Fibroblast of lung (primary cell): ENCODE measurements around the gene ASF1A. TPM values are rescaled to one million over a fixed set of nuclear protein-coding genes. Genes with fewer than 3 reads are reported as not detected.

Experiments used
- DNase-seq, 2 donors: peaks; one replicate each; pipeline versions ENCODE4 v3.0.0 to v3.0.0-alpha.2; 2010; ENCODE audit warnings: low read depth in 2 of 2
- H2AFZ ChIP-seq: 2 replicates; pipeline ENCODE4 v1.5.1; 2012; ENCODE audit warnings: low read length, control low read depth, inconsistent platforms
- H3K27ac ChIP-seq: 2 replicates; pipeline ENCODE4 v1.5.1; 2011; ENCODE audit warnings: low read length, control low read depth; ENCODE audit not compliant: insufficient read depth
- H3K27me3 ChIP-seq: 2 replicates; pipeline ENCODE4 v1.5.1; 2011; ENCODE audit warnings: mild to moderate bottlenecking, low read length; ENCODE audit not compliant: control insufficient read depth, insufficient read depth
- H3K36me3 ChIP-seq: 2 replicates; pipeline ENCODE4 v1.5.1; 2011; ENCODE audit warnings: low read length; ENCODE audit not compliant: control insufficient read depth, insufficient read depth
- H3K4me1 ChIP-seq: 2 replicates; pipeline ENCODE4 v1.5.1; 2011; ENCODE audit warnings: low read length; ENCODE audit not compliant: control insufficient read depth, insufficient read depth; ENCODE audit errors: extremely low read depth
- H3K4me2 ChIP-seq: 2 replicates; pipeline ENCODE4 v1.5.1; 2011; ENCODE audit warnings: low read length, control low read depth; ENCODE audit not compliant: insufficient read depth; ENCODE audit errors: extremely low read depth
- H3K4me3 ChIP-seq, 4 experiments: fragments of 200-600 bp in 1 of 4; sonication (generic) in 1 of 4; replicated peaks in 1 of 4; 2 replicates each; pipeline ENCODE4 v1.5.1; 2011 to 2016; ENCODE audit warnings: low read length in 4 of 4, low read depth in 3 of 4, mild to moderate bottlenecking in 3 of 4, control low read depth in 2 of 4, inconsistent platforms in 1 of 4, mixed read lengths in 1 of 4; ENCODE audit not compliant: insufficient read depth in 1 of 4; ENCODE audit errors: control extremely low read depth in 1 of 4
- H3K79me2 ChIP-seq: 2 replicates; pipeline ENCODE4 v1.5.1; 2012; ENCODE audit warnings: mild to moderate bottlenecking, low read length, inconsistent platforms; ENCODE audit not compliant: control insufficient read depth, insufficient read depth
- H3K9ac ChIP-seq: 2 replicates; pipeline ENCODE4 v1.5.1; 2011; ENCODE audit warnings: mild to moderate bottlenecking, low read length, control low read depth; ENCODE audit not compliant: insufficient read depth
- H3K9me3 ChIP-seq: 2 replicates; pipeline ENCODE4 v1.5.1; 2012; ENCODE audit warnings: low read depth, low read length; ENCODE audit not compliant: control insufficient read depth, insufficient read depth
- H4K20me1 ChIP-seq: 2 replicates; pipeline ENCODE4 v1.5.1; 2011; ENCODE audit warnings: low read length; ENCODE audit not compliant: control insufficient read depth, insufficient read depth; ENCODE audit errors: extremely low read depth
- EZH2 ChIP-seq: IDR thresholded peaks from 2 replicates; pipeline ENCODE4 v1.5.1; 2012; ENCODE audit warnings: low read length, control low read depth, mild to moderate bottlenecking; ENCODE audit errors: missing control alignments
- polyA plus RNA-seq, 2 donors: library from polyadenylated mRNA; depleted of rRNA in 1 of 2; stranded (reverse) in 1 of 2; unstranded in 1 of 2; fragments of >200 nt; gene quantifications; 2 replicates each; pipeline ENCODE4 v1.2.1, GENCODE V29; 2011 to 2012; ENCODE audit warnings: missing spikeins in 1 of 2
- total RNA-seq: library from RNA; depleted of rRNA; stranded (reverse); fragments of >200 nt; gene quantifications from 2 replicates; pipeline ENCODE4 v1.2.1, GENCODE V29; 2014
- TF ChIP-seq, protein P1 (sequence below), 2 donors: IDR thresholded peaks in 1 of 2; conservative IDR thresholded peaks in 1 of 2; 1 replicate in 1 of 2; 2 replicates in 1 of 2; pipeline ENCODE4 v1.5.1; 2011 to 2012; ENCODE audit warnings: low read length in 2 of 2, control low read depth in 1 of 2, inconsistent platforms in 1 of 2, low read depth in 1 of 2, mild to moderate bottlenecking in 1 of 2

The ASF1A gene
- total and polyA plus RNA-seq, 2 donors (not counting 1 experiment from before 2014, with no cell fraction given): 16.5 to 20.3 TPM

DNA sequence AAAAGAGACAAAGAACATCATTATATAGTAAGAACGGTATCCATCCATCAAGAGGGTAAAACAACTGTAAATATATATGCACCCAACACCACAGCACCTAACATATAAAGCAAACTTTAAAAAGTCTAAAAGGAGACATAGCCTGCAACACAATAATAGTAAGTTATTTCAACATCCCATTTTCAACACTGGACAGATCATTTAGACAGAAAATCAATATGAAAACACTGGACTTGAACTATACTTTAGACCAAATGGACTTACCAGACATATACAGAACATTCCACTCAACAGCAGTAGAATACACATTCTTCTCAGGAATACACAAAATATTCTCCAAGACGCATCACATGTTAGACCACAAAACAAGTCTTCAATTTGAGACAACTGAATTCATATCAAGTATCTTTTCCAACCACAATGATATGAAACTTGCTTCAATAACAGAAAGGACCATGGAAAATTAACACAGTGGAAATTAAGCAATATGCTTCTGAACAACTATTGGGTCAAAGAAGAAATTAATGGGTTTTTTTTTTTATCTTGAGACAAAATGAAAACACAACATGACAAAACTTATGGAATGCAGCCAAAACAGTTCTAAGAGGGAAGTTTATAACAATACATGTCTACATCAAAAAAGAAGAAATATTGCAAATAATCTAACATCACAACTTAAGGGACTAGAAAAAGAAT lies 23.9 kb upstream of the ASF1A start:
- DNase-seq: peak; percentile 46 to 65
- H3K36me3 ChIP-seq: no peaks in the 10 kb centered on the region

DNA sequence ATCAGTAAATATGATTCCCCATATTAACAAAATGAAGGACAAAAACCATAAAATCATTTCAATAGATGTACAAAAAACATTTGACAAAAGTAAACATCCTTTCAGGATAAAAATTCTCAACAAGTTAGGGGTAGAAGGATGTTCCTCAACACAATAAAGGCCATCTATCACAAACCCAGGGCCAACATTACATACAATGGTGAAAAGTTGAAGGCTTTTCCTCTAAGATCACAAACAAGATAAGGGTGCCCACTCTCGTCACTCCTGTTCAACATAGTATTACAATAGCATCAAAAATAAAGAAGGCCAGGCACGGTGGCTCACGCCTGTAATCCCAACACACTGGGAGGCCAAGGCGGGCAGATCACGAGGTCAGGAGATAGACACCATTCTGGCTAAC lies 22.6 kb upstream of the ASF1A start:
- no peak for TF ChIP-seq EZH2
- TF ChIP-seq, protein P1, sequence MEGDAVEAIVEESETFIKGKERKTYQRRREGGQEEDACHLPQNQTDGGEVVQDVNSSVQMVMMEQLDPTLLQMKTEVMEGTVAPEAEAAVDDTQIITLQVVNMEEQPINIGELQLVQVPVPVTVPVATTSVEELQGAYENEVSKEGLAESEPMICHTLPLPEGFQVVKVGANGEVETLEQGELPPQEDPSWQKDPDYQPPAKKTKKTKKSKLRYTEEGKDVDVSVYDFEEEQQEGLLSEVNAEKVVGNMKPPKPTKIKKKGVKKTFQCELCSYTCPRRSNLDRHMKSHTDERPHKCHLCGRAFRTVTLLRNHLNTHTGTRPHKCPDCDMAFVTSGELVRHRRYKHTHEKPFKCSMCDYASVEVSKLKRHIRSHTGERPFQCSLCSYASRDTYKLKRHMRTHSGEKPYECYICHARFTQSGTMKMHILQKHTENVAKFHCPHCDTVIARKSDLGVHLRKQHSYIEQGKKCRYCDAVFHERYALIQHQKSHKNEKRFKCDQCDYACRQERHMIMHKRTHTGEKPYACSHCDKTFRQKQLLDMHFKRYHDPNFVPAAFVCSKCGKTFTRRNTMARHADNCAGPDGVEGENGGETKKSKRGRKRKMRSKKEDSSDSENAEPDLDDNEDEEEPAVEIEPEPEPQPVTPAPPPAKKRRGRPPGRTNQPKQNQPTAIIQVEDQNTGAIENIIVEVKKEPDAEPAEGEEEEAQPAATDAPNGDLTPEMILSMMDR (conservative IDR thresholded peaks at IDR 0.05 in 1 of 2, IDR thresholded peaks at IDR 0.05 in 1 of 2; ENCODE audit: low read depth in 1 of 2, low read length in 2 of 2): no peak
- Histone ChIP-seq H3K27me3 (no peaks in the 10 kb centered on the region), H3K4me2 (no peak overlapping the region), H2AFZ (no peak overlapping the region), H3K9ac (no peak overlapping the region), H3K79me2 (no peaks in the 10 kb centered on the region), H3K9me3 (no peaks in the 10 kb centered on the region), H4K20me1 (no peaks in the 10 kb centered on the region), H3K36me3 (no peaks in the 10 kb centered on the region), H3K4me1 (no peaks in the 10 kb centered on the region), H3K27ac (no peak overlapping the region), H3K4me3 (no peak overlapping the region)
- DNase-seq: no peak

More for the DNA sequence above, 23.9 kb upstream of the ASF1A start:
- Histone ChIP-seq H3K4me1 (no peaks in the 10 kb centered on the region), H3K9me3 (no peaks in the 10 kb centered on the region), H3K27ac (no peak overlapping the region), H3K4me2 (no peak overlapping the region), H3K27me3 (no peaks in the 10 kb centered on the region), H3K4me3 (no peak overlapping the region), H3K9ac (no peak overlapping the region), H2AFZ (no peak overlapping the region), H3K79me2 (no peaks in the 10 kb centered on the region), H4K20me1 (no peaks in the 10 kb centered on the region)
- no peak for TF ChIP-seq EZH2
- TF ChIP-seq, protein P1 (conservative IDR thresholded peaks at IDR 0.05 in 1 of 2, IDR thresholded peaks at IDR 0.05 in 1 of 2; ENCODE audit: low read depth in 1 of 2, low read length in 2 of 2): no peak

DNA sequence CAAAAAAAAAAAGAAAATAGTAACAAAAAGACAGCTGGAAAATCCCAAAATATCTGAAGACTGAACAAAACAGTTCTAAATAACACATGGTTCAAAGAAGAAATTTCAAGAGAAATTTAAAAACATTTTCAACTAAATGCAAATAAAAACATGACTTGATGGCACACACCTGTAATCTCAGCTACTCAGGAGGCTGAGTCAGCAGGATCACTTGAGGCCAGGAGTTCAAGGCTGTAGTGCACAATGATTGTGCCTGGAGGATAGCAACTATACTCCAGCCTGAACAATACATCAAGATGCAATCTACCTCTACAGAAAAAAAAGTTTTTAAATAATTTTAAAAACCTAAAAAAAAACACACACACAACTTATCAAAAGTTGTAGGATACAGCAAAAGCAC lies 21.6 kb upstream of the ASF1A start:
- Histone ChIP-seq H3K36me3 (no peaks in the 10 kb centered on the region), H3K79me2 (no peaks in the 10 kb centered on the region), H3K9me3 (no peaks in the 10 kb centered on the region), H3K9ac (no peak overlapping the region), H2AFZ (no peak overlapping the region), H3K27ac (no peak overlapping the region), H3K4me3 (no peak overlapping the region), H3K4me2 (no peak overlapping the region), H4K20me1 (no peaks in the 10 kb centered on the region), H3K4me1 (peaks cover 2% of the 10 kb centered on the region), H3K27me3 (no peaks in the 10 kb centered on the region)
- DNase-seq: no peak
- TF ChIP-seq EZH2: no peak
- TF ChIP-seq, protein P1 (conservative IDR thresholded peaks at IDR 0.05 in 1 of 2, IDR thresholded peaks at IDR 0.05 in 1 of 2; ENCODE audit: low read depth in 1 of 2, low read length in 2 of 2): no peak
